Lower leg skin (tissue), 3 donors: ENCODE measurements around the gene CFAP299.
"Not testable (repeated sequence)": the region's sequence is repeated elsewhere in the genome, so short reads cannot be mapped to it uniquely, and the experiment has no call there.

Experiments used
- CTCF ChIP-seq, 3 donors: fragments of 450-650 bp; IDR thresholded peaks; one replicate each; pipeline ENCODE4 v1.5.1; 2016; ENCODE audit warnings: antibody characterized with exemption in 3 of 3, mild to moderate bottlenecking in 3 of 3, moderate library complexity in 2 of 3
- POLR2A ChIP-seq, 2 donors: fragments of 450-650 bp; IDR thresholded peaks; one replicate each; pipeline ENCODE4 v1.6.1; 2016 to 2017; ENCODE audit warnings: antibody characterized with exemption in 2 of 2, mild to moderate bottlenecking in 1 of 2, moderate library complexity in 1 of 2

GRCh38 chr4:80793660-80794059 is 458.1 kb downstream of the CFAP299 start:
- not testable (repeated sequence) for TF ChIP-seq CTCF, POLR2A (IDR thresholded peaks at IDR 0.05)
